ENCODE results near the gene SMPD2.

Gene SMPD2

DNA sequence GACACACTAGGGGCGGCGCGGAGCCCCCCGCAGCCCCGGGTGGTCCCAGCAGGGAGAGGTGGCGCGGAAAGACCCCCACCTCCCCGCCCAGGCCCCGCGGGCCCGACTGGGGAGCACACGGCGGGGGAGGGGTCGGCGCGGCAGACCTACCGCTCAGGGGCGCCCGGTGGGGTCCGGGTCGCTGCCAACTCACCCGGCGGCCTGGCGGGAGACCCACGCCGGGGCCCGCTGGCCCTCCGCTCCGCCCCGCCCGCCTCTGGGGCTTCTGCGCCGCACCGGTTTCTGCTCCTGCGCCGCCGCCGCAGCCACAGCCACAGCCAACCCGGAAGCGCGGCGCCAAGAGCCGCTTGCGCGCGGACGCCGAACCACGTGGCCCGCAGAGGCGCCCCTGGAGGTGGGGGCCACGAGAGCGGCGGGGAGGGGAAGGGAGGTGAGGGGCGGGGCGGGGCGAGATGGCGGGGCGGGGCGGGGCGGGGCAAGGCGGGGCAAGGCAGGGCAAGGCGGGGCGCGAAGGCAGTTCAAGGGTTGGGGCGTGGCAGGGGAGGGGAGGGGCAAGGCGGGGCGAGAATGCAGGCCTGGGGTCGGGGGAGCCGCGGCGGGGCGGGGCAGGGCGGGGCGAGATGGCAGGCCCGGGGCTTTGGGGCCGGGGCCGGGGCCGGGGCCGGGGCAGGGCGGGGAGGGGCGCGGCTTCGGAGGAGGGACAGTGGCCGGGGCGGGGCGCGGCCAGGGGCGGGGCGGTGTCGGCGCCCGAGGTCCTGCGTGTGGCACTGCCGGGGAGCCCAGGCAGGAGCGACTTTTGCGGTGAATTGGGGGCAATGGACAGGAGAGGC, 42.6 kb downstream of the SMPD2 start, which contains the start of gene ZBTB24 (continued):
- TF ChIP-seq KLF1 (tag by site-specific recombination; IDR thresholded peaks at IDR 0.05) (peak; percentile 42; the same call in 1 of the 2 replicates), ZNF292 (tag by site-specific recombination; IDR thresholded peaks at IDR 0.05; ENCODE audit: borderline replicate concordance, low read depth) (no peak), ZNF335 (tag by site-specific recombination; conservative IDR thresholded peaks at IDR 0.05) (no peak), ZNF658 (tag by site-specific recombination; IDR thresholded peaks at IDR 0.05) (no peak), ZNF302 (tag by site-specific recombination; IDR thresholded peaks at IDR 0.05; ENCODE audit: low read depth) (no peak), ZNF23 (tag by site-specific recombination; IDR thresholded peaks at IDR 0.05; ENCODE audit: borderline replicate concordance) (no peak), ZNF121 (tag by site-specific recombination; IDR thresholded peaks at IDR 0.05) (no peak), WT1 (tag by site-specific recombination; IDR thresholded peaks at IDR 0.05) (no peak), ZBTB21 (tag by site-specific recombination; IDR thresholded peaks at IDR 0.05) (no peak), ZNF366 (tag by site-specific recombination; conservative IDR thresholded peaks at IDR 0.05) (no peak), ZNF426 (tag by site-specific recombination; IDR thresholded peaks at IDR 0.05) (no peak), ZNF433 (tag by site-specific recombination; IDR thresholded peaks at IDR 0.05; ENCODE audit: low read depth) (no peak), ZSCAN30 (tag by site-specific recombination; IDR thresholded peaks at IDR 0.05) (peak; percentile 44; the same call in 1 of the 2 replicates), ZNF274 (IDR thresholded peaks at IDR 0.05; ENCODE audit: low read length) (no peak), ZNF274 (tag by site-specific recombination; IDR thresholded peaks at IDR 0.05; ENCODE audit: borderline replicate concordance) (no peak), KLF10 (tag by site-specific recombination; IDR thresholded peaks at IDR 0.05) (0 out of 2 replicates have a peak, but pooled peaks have one; percentile 36), TRIM28 (IDR thresholded peaks at IDR 0.05; ENCODE audit: borderline replicate concordance, low read length) (no peak), KLF8 (tag by site-specific recombination; IDR thresholded peaks at IDR 0.05) (no peak), ZFP69B (tag by site-specific recombination; IDR thresholded peaks at IDR 0.05) (no peak)
- TF ChIP-seq, protein P1, sequence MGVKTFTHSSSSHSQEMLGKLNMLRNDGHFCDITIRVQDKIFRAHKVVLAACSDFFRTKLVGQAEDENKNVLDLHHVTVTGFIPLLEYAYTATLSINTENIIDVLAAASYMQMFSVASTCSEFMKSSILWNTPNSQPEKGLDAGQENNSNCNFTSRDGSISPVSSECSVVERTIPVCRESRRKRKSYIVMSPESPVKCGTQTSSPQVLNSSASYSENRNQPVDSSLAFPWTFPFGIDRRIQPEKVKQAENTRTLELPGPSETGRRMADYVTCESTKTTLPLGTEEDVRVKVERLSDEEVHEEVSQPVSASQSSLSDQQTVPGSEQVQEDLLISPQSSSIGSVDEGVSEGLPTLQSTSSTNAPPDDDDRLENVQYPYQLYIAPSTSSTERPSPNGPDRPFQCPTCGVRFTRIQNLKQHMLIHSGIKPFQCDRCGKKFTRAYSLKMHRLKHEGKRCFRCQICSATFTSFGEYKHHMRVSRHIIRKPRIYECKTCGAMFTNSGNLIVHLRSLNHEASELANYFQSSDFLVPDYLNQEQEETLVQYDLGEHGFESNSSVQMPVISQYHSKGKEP (tag by site-specific recombination; IDR thresholded peaks at IDR 0.05): 0 out of 2 replicates have a peak, but pooled peaks have one; percentile 30
- TF ChIP-seq, protein P2, sequence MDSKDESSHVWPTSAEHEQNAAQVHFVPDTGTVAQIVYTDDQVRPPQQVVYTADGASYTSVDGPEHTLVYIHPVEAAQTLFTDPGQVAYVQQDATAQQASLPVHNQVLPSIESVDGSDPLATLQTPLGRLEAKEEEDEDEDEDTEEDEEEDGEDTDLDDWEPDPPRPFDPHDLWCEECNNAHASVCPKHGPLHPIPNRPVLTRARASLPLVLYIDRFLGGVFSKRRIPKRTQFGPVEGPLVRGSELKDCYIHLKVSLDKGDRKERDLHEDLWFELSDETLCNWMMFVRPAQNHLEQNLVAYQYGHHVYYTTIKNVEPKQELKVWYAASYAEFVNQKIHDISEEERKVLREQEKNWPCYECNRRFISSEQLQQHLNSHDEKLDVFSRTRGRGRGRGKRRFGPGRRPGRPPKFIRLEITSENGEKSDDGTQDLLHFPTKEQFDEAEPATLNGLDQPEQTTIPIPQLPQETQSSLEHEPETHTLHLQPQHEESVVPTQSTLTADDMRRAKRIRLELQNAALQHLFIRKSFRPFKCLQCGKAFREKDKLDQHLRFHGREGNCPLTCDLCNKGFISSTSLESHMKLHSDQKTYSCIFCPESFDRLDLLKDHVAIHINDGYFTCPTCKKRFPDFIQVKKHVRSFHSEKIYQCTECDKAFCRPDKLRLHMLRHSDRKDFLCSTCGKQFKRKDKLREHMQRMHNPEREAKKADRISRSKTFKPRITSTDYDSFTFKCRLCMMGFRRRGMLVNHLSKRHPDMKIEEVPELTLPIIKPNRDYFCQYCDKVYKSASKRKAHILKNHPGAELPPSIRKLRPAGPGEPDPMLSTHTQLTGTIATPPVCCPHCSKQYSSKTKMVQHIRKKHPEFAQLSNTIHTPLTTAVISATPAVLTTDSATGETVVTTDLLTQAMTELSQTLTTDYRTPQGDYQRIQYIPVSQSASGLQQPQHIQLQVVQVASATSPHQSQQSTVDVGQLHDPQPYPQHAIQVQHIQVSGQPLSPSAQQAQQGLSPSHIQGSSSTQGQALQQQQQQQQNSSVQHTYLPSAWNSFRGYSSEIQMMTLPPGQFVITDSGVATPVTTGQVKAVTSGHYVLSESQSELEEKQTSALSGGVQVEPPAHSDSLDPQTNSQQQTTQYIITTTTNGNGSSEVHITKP (tag by site-specific recombination; IDR thresholded peaks at IDR 0.05): 0 out of 2 replicates have a peak, but pooled peaks have one; percentile 2
- TF ChIP-seq, protein P3, sequence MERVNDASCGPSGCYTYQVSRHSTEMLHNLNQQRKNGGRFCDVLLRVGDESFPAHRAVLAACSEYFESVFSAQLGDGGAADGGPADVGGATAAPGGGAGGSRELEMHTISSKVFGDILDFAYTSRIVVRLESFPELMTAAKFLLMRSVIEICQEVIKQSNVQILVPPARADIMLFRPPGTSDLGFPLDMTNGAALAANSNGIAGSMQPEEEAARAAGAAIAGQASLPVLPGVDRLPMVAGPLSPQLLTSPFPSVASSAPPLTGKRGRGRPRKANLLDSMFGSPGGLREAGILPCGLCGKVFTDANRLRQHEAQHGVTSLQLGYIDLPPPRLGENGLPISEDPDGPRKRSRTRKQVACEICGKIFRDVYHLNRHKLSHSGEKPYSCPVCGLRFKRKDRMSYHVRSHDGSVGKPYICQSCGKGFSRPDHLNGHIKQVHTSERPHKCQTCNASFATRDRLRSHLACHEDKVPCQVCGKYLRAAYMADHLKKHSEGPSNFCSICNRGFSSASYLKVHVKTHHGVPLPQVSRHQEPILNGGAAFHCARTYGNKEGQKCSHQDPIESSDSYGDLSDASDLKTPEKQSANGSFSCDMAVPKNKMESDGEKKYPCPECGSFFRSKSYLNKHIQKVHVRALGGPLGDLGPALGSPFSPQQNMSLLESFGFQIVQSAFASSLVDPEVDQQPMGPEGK (tag by site-specific recombination; IDR thresholded peaks at IDR 0.05): peak; percentile 17; the same call in 1 of the 2 replicates
- TF ChIP-seq, protein P4, sequence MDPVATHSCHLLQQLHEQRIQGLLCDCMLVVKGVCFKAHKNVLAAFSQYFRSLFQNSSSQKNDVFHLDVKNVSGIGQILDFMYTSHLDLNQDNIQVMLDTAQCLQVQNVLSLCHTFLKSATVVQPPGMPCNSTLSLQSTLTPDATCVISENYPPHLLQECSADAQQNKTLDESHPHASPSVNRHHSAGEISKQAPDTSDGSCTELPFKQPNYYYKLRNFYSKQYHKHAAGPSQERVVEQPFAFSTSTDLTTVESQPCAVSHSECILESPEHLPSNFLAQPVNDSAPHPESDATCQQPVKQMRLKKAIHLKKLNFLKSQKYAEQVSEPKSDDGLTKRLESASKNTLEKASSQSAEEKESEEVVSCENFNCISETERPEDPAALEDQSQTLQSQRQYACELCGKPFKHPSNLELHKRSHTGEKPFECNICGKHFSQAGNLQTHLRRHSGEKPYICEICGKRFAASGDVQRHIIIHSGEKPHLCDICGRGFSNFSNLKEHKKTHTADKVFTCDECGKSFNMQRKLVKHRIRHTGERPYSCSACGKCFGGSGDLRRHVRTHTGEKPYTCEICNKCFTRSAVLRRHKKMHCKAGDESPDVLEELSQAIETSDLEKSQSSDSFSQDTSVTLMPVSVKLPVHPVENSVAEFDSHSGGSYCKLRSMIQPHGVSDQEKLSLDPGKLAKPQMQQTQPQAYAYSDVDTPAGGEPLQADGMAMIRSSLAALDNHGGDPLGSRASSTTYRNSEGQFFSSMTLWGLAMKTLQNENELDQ (tag by site-specific recombination; IDR thresholded peaks at IDR 0.05; ENCODE audit: low read depth): no peak
- TF ChIP-seq, protein P5, sequence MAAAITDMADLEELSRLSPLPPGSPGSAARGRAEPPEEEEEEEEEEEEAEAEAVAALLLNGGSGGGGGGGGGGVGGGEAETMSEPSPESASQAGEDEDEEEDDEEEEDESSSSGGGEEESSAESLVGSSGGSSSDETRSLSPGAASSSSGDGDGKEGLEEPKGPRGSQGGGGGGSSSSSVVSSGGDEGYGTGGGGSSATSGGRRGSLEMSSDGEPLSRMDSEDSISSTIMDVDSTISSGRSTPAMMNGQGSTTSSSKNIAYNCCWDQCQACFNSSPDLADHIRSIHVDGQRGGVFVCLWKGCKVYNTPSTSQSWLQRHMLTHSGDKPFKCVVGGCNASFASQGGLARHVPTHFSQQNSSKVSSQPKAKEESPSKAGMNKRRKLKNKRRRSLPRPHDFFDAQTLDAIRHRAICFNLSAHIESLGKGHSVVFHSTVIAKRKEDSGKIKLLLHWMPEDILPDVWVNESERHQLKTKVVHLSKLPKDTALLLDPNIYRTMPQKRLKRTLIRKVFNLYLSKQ (tag by site-specific recombination; IDR thresholded peaks at IDR 0.05; ENCODE audit: borderline replicate concordance): no peak
- TF ChIP-seq, protein P6, sequence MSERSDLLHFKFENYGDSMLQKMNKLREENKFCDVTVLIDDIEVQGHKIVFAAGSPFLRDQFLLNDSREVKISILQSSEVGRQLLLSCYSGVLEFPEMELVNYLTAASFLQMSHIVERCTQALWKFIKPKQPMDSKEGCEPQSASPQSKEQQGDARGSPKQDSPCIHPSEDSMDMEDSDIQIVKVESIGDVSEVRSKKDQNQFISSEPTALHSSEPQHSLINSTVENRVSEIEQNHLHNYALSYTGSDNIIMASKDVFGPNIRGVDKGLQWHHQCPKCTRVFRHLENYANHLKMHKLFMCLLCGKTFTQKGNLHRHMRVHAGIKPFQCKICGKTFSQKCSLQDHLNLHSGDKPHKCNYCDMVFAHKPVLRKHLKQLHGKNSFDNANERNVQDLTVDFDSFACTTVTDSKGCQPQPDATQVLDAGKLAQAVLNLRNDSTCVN (tag by site-specific recombination; optimal IDR thresholded peaks at IDR 0.05): peak; percentile 59

Measured in HEK293 (cell line).